Measurements from ENCODE around the gene ABCC1.

Gene ABCC1

GRCh38 chr16:16014329-16015224 lies 65.2 kb downstream of the ABCC1 start:
- Histone ChIP-seq H3K9me3 (no peaks in the 10 kb centered on the region), H3K4me1 (ENCODE audit: control insufficient read depth in 1 of 2, insufficient read depth in 1 of 2, low read depth in 1 of 2, low read length in 1 of 2) (no peaks in the 10 kb centered on the region), H3K4me3 (ENCODE audit: low read depth in 1 of 2, low read length in 1 of 2) (no peak overlapping the region), H3K27ac (no peak overlapping the region), H3K27me3 (no peaks in the 10 kb centered on the region), H3K36me3 (peaks cover 77% of the 10 kb centered on the region)
- TF ChIP-seq, protein P1, sequence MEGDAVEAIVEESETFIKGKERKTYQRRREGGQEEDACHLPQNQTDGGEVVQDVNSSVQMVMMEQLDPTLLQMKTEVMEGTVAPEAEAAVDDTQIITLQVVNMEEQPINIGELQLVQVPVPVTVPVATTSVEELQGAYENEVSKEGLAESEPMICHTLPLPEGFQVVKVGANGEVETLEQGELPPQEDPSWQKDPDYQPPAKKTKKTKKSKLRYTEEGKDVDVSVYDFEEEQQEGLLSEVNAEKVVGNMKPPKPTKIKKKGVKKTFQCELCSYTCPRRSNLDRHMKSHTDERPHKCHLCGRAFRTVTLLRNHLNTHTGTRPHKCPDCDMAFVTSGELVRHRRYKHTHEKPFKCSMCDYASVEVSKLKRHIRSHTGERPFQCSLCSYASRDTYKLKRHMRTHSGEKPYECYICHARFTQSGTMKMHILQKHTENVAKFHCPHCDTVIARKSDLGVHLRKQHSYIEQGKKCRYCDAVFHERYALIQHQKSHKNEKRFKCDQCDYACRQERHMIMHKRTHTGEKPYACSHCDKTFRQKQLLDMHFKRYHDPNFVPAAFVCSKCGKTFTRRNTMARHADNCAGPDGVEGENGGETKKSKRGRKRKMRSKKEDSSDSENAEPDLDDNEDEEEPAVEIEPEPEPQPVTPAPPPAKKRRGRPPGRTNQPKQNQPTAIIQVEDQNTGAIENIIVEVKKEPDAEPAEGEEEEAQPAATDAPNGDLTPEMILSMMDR (IDR thresholded peaks at IDR 0.05) = no peak

GRCh38 chr16:16015849-16016248 lies 66.4 kb downstream of the ABCC1 start:
- Histone ChIP-seq H3K4me3 (ENCODE audit: low read depth in 1 of 2, low read length in 1 of 2) (no peak overlapping the region), H3K9me3 (no peaks in the 10 kb centered on the region), H3K4me1 (ENCODE audit: control insufficient read depth in 1 of 2, insufficient read depth in 1 of 2, low read depth in 1 of 2, low read length in 1 of 2) (no peaks in the 10 kb centered on the region), H3K27me3 (no peaks in the 10 kb centered on the region), H3K36me3 (peaks cover 80% of the 10 kb centered on the region), H3K27ac (no peak overlapping the region)
- TF ChIP-seq, protein P1 (IDR thresholded peaks at IDR 0.05) = no peak

DNA sequence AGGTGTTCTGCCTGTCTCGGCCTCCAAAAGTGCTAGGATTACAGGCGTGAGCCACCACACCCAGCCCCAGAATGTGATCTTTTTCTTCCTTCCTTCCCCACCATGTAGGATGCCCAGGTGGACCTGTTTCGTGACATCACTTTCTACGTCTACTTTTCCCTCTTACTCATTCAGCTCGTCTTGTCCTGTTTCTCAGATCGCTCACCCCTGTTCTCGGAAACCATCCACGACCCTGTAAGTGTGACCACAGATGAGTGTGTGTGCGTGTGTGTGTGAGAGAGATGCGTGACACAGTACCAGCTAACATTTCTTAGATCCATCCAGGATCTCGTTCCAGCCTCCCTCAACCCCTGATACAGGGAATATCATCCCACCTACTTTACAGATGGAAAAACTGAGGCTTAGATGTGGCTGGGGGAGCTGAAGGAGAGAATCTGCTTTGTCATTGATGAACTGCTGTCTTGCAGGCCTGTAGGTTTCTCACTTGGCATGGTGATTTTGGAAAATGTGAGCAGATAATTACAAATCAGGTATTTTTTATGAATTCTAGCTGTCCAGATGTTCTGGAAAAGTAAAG lies 67.1 kb downstream of the ABCC1 start:
- peaks cover 84% of the 10 kb centered on the region for H3K36me3 ChIP-seq
- no peaks in the 10 kb centered on the region for H3K27me3 ChIP-seq
- TF ChIP-seq, protein P1 (IDR thresholded peaks at IDR 0.05) = no peak
- no peak overlapping the region for H3K27ac ChIP-seq
- no peak overlapping the region for H3K4me3 ChIP-seq (ENCODE audit: low read depth in 1 of 2, low read length in 1 of 2)
- H3K4me1 ChIP-seq (ENCODE audit: control insufficient read depth in 1 of 2, insufficient read depth in 1 of 2, low read depth in 1 of 2, low read length in 1 of 2) = no peaks in the 10 kb centered on the region
- no peaks in the 10 kb centered on the region for H3K9me3 ChIP-seq

DNA sequence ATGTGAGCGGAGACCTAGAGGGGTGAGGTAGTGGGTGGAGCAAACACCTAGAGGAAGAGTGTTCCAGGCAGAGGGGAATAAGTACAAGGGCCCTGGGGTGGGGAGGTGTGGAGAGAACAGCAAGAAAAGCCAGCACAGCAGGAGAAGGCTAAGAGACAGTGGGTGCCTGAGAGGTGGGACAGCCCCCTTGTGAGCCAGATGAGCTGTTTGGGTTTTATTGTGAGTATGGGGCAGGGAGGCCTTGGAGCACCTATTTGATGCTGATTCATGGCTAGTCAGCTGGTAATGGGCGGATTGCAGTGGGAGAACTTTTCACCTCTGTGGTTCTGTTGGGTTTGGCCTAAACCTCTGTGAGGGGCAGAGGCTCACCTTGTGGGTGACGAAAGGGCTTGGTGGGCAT lies 68.4 kb downstream of the ABCC1 start:
- Histone ChIP-seq H3K4me3 (ENCODE audit: low read depth in 1 of 2, low read length in 1 of 2) (no peak overlapping the region), H3K9me3 (no peaks in the 10 kb centered on the region), H3K4me1 (ENCODE audit: control insufficient read depth in 1 of 2, insufficient read depth in 1 of 2, low read depth in 1 of 2, low read length in 1 of 2) (no peaks in the 10 kb centered on the region), H3K36me3 (peaks cover 90% of the 10 kb centered on the region), H3K27ac (no peak overlapping the region), H3K27me3 (no peaks in the 10 kb centered on the region)
- TF ChIP-seq, protein P1 (IDR thresholded peaks at IDR 0.05) = no peak

- no peaks in the 10 kb centered on the region for H3K9me3 ChIP-seq
- H3K36me3 ChIP-seq = peaks cover 94% of the 10 kb centered on the region
- TF ChIP-seq, protein P1 (IDR thresholded peaks at IDR 0.05) = no peak
- H3K27me3 ChIP-seq = no peaks in the 10 kb centered on the region
- no peak overlapping the region for H3K27ac ChIP-seq
- no peaks in the 10 kb centered on the region for H3K4me1 ChIP-seq (ENCODE audit: control insufficient read depth in 1 of 2, insufficient read depth in 1 of 2, low read depth in 1 of 2, low read length in 1 of 2)
- H3K4me3 ChIP-seq (ENCODE audit: low read depth in 1 of 2, low read length in 1 of 2) = no peak overlapping the region
These were observed 69.3 kb downstream of the ABCC1 start for GRCh38 chr16:16018705-16019104.
